H9 (cell line): ENCODE measurements around the gene PHTF1. TPM values are rescaled to one million over a fixed set of nuclear protein-coding genes. Genes with fewer than 3 reads are reported as not detected.

Source experiments
- DNase-seq: peaks from one replicate; pipeline ENCODE4 v3.0.0-alpha.2; 2017
- H2AFZ ChIP-seq: one replicate; pipeline ENCODE4 v1.6.1; 2013; ENCODE audit warnings: mild to moderate bottlenecking, low read length, control low read depth, moderate library complexity
- H2AK5ac ChIP-seq: 2 replicates; pipeline ENCODE4 v1.6.1; 2013; ENCODE audit warnings: low read length, control low read depth, mixed read lengths; ENCODE audit not compliant: insufficient read length
- H2BK120ac ChIP-seq: one replicate; pipeline ENCODE4 v1.6.1; 2013; ENCODE audit warnings: low read depth, mild to moderate bottlenecking, low read length, control low read depth, inconsistent platforms; ENCODE audit not compliant: poor library complexity, severe bottlenecking
- H2BK12ac ChIP-seq: 2 replicates; pipeline ENCODE4 v1.6.1; 2013; ENCODE audit warnings: low read length, control low read depth, mixed read lengths, low read depth; ENCODE audit not compliant: insufficient read length
- H2BK15ac ChIP-seq: 2 replicates; pipeline ENCODE4 v1.6.1; 2013; ENCODE audit warnings: low read depth, low read length, control low read depth
- H2BK20ac ChIP-seq: one replicate; pipeline ENCODE4 v1.6.1; 2013; ENCODE audit warnings: low read depth, mild to moderate bottlenecking, low read length, control low read depth, inconsistent platforms; ENCODE audit not compliant: poor library complexity, severe bottlenecking
- H2BK5ac ChIP-seq: 2 replicates; pipeline ENCODE4 v1.6.1; 2013; ENCODE audit warnings: low read length, control low read depth, mixed read lengths; ENCODE audit not compliant: insufficient read length
- H3K14ac ChIP-seq: 2 replicates; pipeline ENCODE4 v1.6.1; 2013; ENCODE audit warnings: low read length, control low read depth; ENCODE audit not compliant: insufficient read depth
- H3K18ac ChIP-seq: 2 replicates; pipeline ENCODE4 v1.6.1; 2013; ENCODE audit warnings: low read depth, mild to moderate bottlenecking, mixed read lengths, low read length, control low read depth; ENCODE audit not compliant: insufficient read length
- H3K23ac ChIP-seq: 2 replicates; pipeline ENCODE4 v1.6.1; 2013; ENCODE audit warnings: low read length, control low read depth, mixed read lengths, low read depth; ENCODE audit not compliant: insufficient read length
- H3K23me2 ChIP-seq: 2 replicates; pipeline ENCODE4 v1.6.1; 2013; ENCODE audit warnings: low read depth, mild to moderate bottlenecking, mixed read lengths, low read length, control low read depth; ENCODE audit not compliant: insufficient read length, poor library complexity, severe bottlenecking
- H3K27ac ChIP-seq: 2 replicates; pipeline ENCODE4 v1.5.1; 2013; ENCODE audit warnings: low read length, control low read depth, mixed read lengths, low read depth; ENCODE audit not compliant: insufficient read length
- H3K27me3 ChIP-seq: 2 replicates; pipeline ENCODE4 v1.6.1; 2013; ENCODE audit warnings: low read length, control low read depth, inconsistent platforms; ENCODE audit not compliant: insufficient read depth
- H3K4ac ChIP-seq: 2 replicates; pipeline ENCODE4 v1.6.1; 2013; ENCODE audit warnings: low read depth, mild to moderate bottlenecking, control low read depth, inconsistent platforms, low read length, moderate library complexity
- H3K4me1 ChIP-seq: 2 replicates; pipeline ENCODE4 v1.6.1; 2013; ENCODE audit warnings: low read length, control low read depth, inconsistent platforms; ENCODE audit not compliant: insufficient read depth
- H3K4me2 ChIP-seq: 2 replicates; pipeline ENCODE4 v1.6.1; 2013; ENCODE audit warnings: low read length, control low read depth, mixed read lengths; ENCODE audit not compliant: insufficient read length, insufficient read depth
- H3K56ac ChIP-seq: 2 replicates; pipeline ENCODE4 v1.6.1; 2013; ENCODE audit warnings: low read depth, mild to moderate bottlenecking, mixed read lengths, low read length, control low read depth; ENCODE audit not compliant: insufficient read length
- H3K79me1 ChIP-seq: 2 replicates; pipeline ENCODE4 v1.6.1; 2013; ENCODE audit warnings: low read depth, mild to moderate bottlenecking, moderate library complexity, low read length, control low read depth, inconsistent platforms; ENCODE audit not compliant: insufficient read depth, poor library complexity, severe bottlenecking
- H3K79me2 ChIP-seq: 2 replicates; pipeline ENCODE4 v1.6.1; 2013; ENCODE audit warnings: low read length, control low read depth, inconsistent platforms; ENCODE audit not compliant: insufficient read depth
- H3K9ac ChIP-seq: 2 replicates; pipeline ENCODE4 v1.6.1; 2013; ENCODE audit warnings: low read length, control low read depth, mixed read lengths; ENCODE audit not compliant: insufficient read length; ENCODE audit errors: extremely low read depth
- H3K9me3 ChIP-seq: one replicate; pipeline ENCODE4 v1.6.1; 2013; ENCODE audit warnings: low read depth, low read length, inconsistent platforms; ENCODE audit not compliant: control insufficient read depth
- H3T11ph ChIP-seq: one replicate; pipeline ENCODE4 v1.6.1; 2013; ENCODE audit warnings: mild to moderate bottlenecking, low read length, control low read depth, inconsistent platforms
- H4K20me1 ChIP-seq: one replicate; pipeline ENCODE4 v1.6.1; 2013; ENCODE audit not compliant: control insufficient read depth, insufficient read length, insufficient read depth
- H4K5ac ChIP-seq: 2 replicates; pipeline ENCODE4 v1.6.1; 2013; ENCODE audit warnings: low read depth, mild to moderate bottlenecking, mixed read lengths, low read length, control low read depth; ENCODE audit not compliant: insufficient read length
- H4K8ac ChIP-seq: replicated peaks from 2 replicates; pipeline ENCODE4 v1.6.1; 2013; ENCODE audit warnings: low read length, control low read depth, mixed read lengths, low read depth; ENCODE audit not compliant: insufficient read length
- H4K91ac ChIP-seq: 2 replicates; pipeline ENCODE4 v1.6.1; 2013; ENCODE audit warnings: low read depth, mild to moderate bottlenecking, moderate library complexity, mixed read lengths, low read length, control low read depth; ENCODE audit not compliant: insufficient read length
- H3K27ac Mint-ChIP-seq, 3 experiments: 2 replicates in 2 of 3; 3 replicates in 1 of 3; pipeline ENCODE4 v1.8.0; 2020 to 2021; ENCODE audit warnings: mixed read lengths in 3 of 3, mild to moderate bottlenecking in 1 of 3, moderate library complexity in 1 of 3
- H3K27me3 Mint-ChIP-seq: 2 replicates; pipeline ENCODE4 v1.8.0; 2021; ENCODE audit warnings: low read depth, mild to moderate bottlenecking, moderate library complexity, mixed read lengths
- H3K36me3 Mint-ChIP-seq, 3 experiments: 2 replicates in 2 of 3; 3 replicates in 1 of 3; pipeline ENCODE4 v1.8.0; 2020 to 2021; ENCODE audit warnings: low read depth in 3 of 3, mixed read lengths in 3 of 3; ENCODE audit not compliant: insufficient read depth in 1 of 3
- H3K4me1 Mint-ChIP-seq, 2 experiments: 2 replicates each; pipeline ENCODE4 v1.8.0; 2020; ENCODE audit warnings: mixed read lengths in 2 of 2
- H3K4me3 Mint-ChIP-seq, 2 experiments: 2 replicates in 1 of 2; 3 replicates in 1 of 2; pipeline ENCODE4 v1.8.0; 2020 to 2021; ENCODE audit warnings: mild to moderate bottlenecking in 2 of 2, mixed read lengths in 2 of 2, moderate library complexity in 1 of 2
- H3K9me3 Mint-ChIP-seq, 2 experiments: 2 replicates in 1 of 2; 3 replicates in 1 of 2; pipeline ENCODE4 v1.8.0; 2020; ENCODE audit warnings: mild to moderate bottlenecking in 2 of 2, mixed read lengths in 2 of 2, moderate library complexity in 1 of 2
- CTCF ChIP-seq: fragments of 200-600 bp; sonication (generic); conservative IDR thresholded peaks from 3 replicates; pipeline ENCODE4 v1.8.0; 2021; ENCODE audit warnings: antibody characterized with exemption, mild to moderate bottlenecking
- total RNA-seq: library from RNA; stranded (reverse); gene quantifications from 2 replicates; pipeline ENCODE4 v1.2.1, GENCODE V29; 2021

The PHTF1 gene
- total RNA-seq, 1 experiment from 2014 or later: 28.4 TPM

DNA sequence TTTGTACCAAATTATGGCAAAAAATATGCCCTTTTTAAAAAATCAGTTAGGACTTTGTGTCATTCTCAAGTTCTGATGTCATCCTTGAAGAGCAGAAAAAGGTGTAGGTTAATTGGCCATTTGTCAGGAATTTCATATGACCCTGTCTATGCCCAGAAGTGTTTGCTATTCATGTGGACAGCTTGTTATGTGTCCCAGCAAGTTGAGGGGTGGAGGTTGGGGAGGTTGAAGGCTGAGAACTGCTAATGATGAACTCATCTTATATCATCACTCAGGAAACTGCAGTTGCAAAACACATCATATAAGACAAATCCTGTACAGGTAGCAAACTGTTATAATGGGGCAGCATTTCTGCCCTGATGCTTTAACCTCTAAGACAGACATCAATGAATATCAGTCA is 106.5 kb downstream of the PHTF1 start:
- no peak overlapping the region for H3K27ac Mint-ChIP-seq
- H3K36me3 Mint-ChIP-seq: no peaks in the 10 kb centered on the region

More for the DNA sequence above, 106.5 kb downstream of the PHTF1 start:
- Histone ChIP-seq H3T11ph (no peak overlapping the region), H3K18ac (no peak overlapping the region), H4K8ac (no peak overlapping the region), H3K27ac (no peak overlapping the region), H3K79me1 (no peaks in the 10 kb centered on the region), H3K23me2 (no peaks in the 10 kb centered on the region), H3K14ac (no peak overlapping the region), H4K91ac (no peak overlapping the region), H3K4me1 (no peaks in the 10 kb centered on the region), H3K27me3 (no peaks in the 10 kb centered on the region), H3K4me2 (no peak overlapping the region), H3K79me2 (no peaks in the 10 kb centered on the region), H2AFZ (no peak overlapping the region), H3K23ac (no peak overlapping the region), H4K20me1 (no peaks in the 10 kb centered on the region), H3K9me3 (no peaks in the 10 kb centered on the region), H2BK20ac (no peak overlapping the region), H3K9ac (no peak overlapping the region), H2AK5ac (no peak overlapping the region), H4K5ac (no peak overlapping the region), H3K4ac (no peak overlapping the region), H2BK12ac (no peak overlapping the region), H2BK5ac (no peak overlapping the region), H3K56ac (no peak overlapping the region), H2BK120ac (no peak overlapping the region), H2BK15ac (no peak overlapping the region)
- Mint-ChIP-seq H3K4me3 (no peak overlapping the region), H3K4me1 (no peaks in the 10 kb centered on the region), H3K9me3 (no peaks in the 10 kb centered on the region), H3K27me3 (no peaks in the 10 kb centered on the region)
- DNase-seq: no peak
- TF ChIP-seq CTCF: no peak
